Measurements from ENCODE around the gene SLIT1.

GRCh38 chr10:97071496-97071895 lies 114.3 kb downstream of the SLIT1 start:
- TF ChIP-seq FOXM1 (IDR thresholded peaks at IDR 0.05; ENCODE audit: borderline replicate concordance) = no peak
- no peak for TF ChIP-seq FOXA1 (IDR thresholded peaks at IDR 0.05)
